HuH-7.5 (cell line): ENCODE results near the gene MAP4K5.
A peak's percentile ranks its signal among the peaks of the same experiment; 100 is the strongest.

ENCODE experiments used
- DNase-seq: peaks from one replicate; pipeline ENCODE4 v3.0.0; 2011; ENCODE audit warnings: low spot score

The MAP4K5 gene

GRCh38 chr14:50399251-50400032, 132.9 kb downstream of the MAP4K5 start:
- no peak for DNase-seq

- DNase-seq, result no peak
Observed at GRCh38 chr14:50398189-50398580, 134.2 kb downstream of the MAP4K5 start.

GRCh38 chr14:50397390-50398188, 134.8 kb downstream of the MAP4K5 start:
- DNase-seq, result peak; percentile 36

- peak; percentile 33 for DNase-seq
Observed at GRCh38 chr14:50396631-50397389, 135.6 kb downstream of the MAP4K5 start, which contains the start of gene CDKL1. Gene CDKL1 (minus strand): TSS chr14:50396881. CDS start chr14:50395868, 1,013 bp downstream.

GRCh38 chr14:50395448-50395847, 136.9 kb downstream of the MAP4K5 start:
- no peak for DNase-seq

GRCh38 chr14:50394713-50395112, 137.7 kb downstream of the MAP4K5 start:
- DNase-seq, result no peak

- no peak for DNase-seq
Observed at GRCh38 chr14:50389668-50390441, 142.5 kb downstream of the MAP4K5 start.

- DNase-seq, result no peak
Observed at GRCh38 chr14:50388256-50388931, 144.0 kb downstream of the MAP4K5 start.

- DNase-seq, result no peak
Observed at GRCh38 chr14:50387548-50387947, 144.8 kb downstream of the MAP4K5 start.

- no peak for DNase-seq
Observed at GRCh38 chr14:50383618-50384225, 148.6 kb downstream of the MAP4K5 start.

- DNase-seq, result no peak
Observed at GRCh38 chr14:50381823-50382287, 150.5 kb downstream of the MAP4K5 start.

- DNase-seq, result no peak
Observed at GRCh38 chr14:50381008-50381407, 151.4 kb downstream of the MAP4K5 start.

GRCh38 chr14:50380455-50380854, 151.9 kb downstream of the MAP4K5 start:
- no peak for DNase-seq

GRCh38 chr14:50379563-50379962, 152.8 kb downstream of the MAP4K5 start:
- DNase-seq, result no peak

- DNase-seq, result no peak
Observed at GRCh38 chr14:50377550-50378085, 154.8 kb downstream of the MAP4K5 start.

GRCh38 chr14:50375760-50376159, 156.6 kb downstream of the MAP4K5 start:
- DNase-seq, result no peak

GRCh38 chr14:50373959-50374358, 158.4 kb downstream of the MAP4K5 start:
- DNase-seq, result no peak

- DNase-seq, result no peak
Observed at GRCh38 chr14:50371546-50371945, 160.8 kb downstream of the MAP4K5 start.
